H54 (cell line): ENCODE measurements around the gene LSR.
"Not testable (repeated sequence)": the region's sequence is repeated elsewhere in the genome, so short reads cannot be mapped to it uniquely, and the experiment has no call there.

Source experiments
- DNase-seq: peaks from one replicate; pipeline ENCODE4 v3.0.0; 2011; ENCODE audit warnings: low spot score, mixed read lengths; ENCODE audit not compliant: insufficient read length
- FAIRE-seq: peaks from 3 replicates; lab custom pipeline; 2011; peaks lifted over from hg19 to GRCh38; lab: Jason Lieb, UNC
- POLR2A ChIP-seq: IDR thresholded peaks from 2 replicates; pipeline ENCODE4 v1.6.1; 2011; ENCODE audit warnings: low read depth, mild to moderate bottlenecking, low read length

The LSR gene

DNA sequence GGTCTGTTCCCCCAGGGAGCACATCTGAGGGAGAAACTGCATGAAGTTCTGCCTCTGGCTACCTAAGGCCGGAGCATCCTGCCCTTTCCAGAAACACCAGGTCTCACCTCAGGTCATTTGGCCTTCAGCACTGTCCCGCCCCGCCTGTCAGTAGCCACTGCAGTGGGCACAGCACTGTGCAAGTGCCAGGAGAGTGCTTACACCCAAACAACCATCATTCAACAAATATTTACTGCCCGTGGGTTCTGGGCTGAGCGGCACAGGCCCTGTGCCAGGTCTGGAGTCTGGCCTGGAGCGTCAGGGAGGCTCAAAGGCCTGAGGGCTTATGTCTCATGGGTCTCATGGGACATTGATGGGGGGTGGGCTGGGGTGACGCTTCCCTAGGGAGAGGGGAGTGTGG lies 22.7 kb downstream of the LSR start:
- no peak for DNase-seq
- no peak for TF ChIP-seq POLR2A
- FAIRE-seq: no peak

GRCh38 chr19:35272122-35272719 lies 23.4 kb downstream of the LSR start:
- DNase-seq (no peak), FAIRE-seq (no peak)
- TF ChIP-seq POLR2A: no peak

- DNase-seq (no peak), FAIRE-seq (no peak)
- TF ChIP-seq POLR2A: no peak
Measured at GRCh38 chr19:35272954-35273649, 24.3 kb downstream of the LSR start.

GRCh38 chr19:35273686-35274259 lies 25.0 kb downstream of the LSR start:
- no peak for TF ChIP-seq POLR2A
- DNase-seq (no peak), FAIRE-seq (no peak)

- TF ChIP-seq POLR2A: no peak
- FAIRE-seq (no peak), DNase-seq (no peak)
Measured at GRCh38 chr19:35274323-35274722, 25.5 kb downstream of the LSR start.

DNA sequence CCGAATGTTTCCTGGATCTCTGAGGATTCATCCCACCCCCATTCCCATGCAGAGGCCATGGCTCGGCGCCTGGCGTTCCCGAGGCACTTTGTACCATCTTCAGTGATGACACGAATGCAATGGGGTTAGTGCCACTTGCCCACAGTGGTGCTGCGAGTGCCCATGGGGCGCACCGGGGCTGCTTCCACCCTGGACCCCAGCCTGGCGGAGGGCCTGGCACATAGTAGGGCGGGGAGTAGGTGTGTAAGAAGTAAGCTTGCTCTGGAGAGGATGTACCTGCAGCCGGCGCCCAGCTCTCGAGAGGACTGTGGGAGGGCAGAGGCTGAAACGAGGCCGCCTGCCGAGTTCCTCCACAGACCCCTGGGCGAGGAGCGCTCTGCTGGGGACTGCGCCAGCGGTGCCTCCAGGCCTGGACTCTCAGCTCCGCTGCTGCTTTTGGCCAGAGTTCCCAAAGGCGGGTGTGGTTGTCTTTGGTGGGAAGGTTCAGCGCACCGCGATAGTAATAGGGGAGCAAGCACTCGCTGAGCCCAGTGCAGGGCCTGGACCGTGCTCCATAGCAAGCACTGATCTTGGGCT lies 28.0 kb downstream of the LSR start:
- no peak for TF ChIP-seq POLR2A
- DNase-seq (no peak), FAIRE-seq (no peak)

DNA sequence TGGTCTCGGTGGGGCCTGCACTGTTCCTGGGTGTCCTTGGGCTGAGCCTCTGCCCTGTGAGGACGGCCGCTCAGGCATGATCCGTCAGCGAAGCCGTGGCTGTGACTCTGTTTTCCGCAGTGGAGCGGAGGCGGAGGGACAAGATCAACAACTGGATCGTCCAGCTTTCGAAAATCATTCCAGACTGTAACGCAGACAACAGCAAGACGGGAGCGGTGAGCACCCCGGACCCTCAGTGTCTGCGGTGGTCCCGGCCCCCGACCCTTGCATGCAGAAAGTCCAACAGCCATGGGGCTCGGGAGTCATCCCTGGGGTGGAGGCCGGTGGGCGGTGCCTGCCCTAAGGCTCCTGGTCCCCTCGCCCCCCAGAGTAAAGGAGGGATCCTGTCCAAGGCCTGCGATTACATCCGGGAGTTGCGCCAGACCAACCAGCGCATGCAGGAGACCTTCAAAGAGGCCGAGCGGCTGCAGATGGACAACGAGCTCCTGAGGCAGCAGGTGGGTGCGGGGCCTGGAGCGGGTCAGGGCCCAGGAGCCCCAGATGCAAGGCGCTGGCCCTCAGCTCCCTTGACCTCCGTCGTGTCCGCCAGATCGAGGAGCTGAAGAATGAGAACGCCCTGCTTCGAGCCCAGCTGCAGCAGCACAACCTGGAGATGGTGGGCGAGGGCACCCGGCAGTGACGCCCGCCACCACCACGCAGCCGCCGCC lies 29.9 kb downstream of the LSR start:
- DNase-seq (no peak), FAIRE-seq (no peak)
- TF ChIP-seq POLR2A: no peak

GRCh38 chr19:35279374-35279773 lies 30.6 kb downstream of the LSR start:
- FAIRE-seq (no peak), DNase-seq (no peak)
- TF ChIP-seq POLR2A: no peak

GRCh38 chr19:35279985-35280821 lies 31.4 kb downstream of the LSR start:
- FAIRE-seq: no peak
- DNase-seq: no peak
- TF ChIP-seq POLR2A: no peak

DNA sequence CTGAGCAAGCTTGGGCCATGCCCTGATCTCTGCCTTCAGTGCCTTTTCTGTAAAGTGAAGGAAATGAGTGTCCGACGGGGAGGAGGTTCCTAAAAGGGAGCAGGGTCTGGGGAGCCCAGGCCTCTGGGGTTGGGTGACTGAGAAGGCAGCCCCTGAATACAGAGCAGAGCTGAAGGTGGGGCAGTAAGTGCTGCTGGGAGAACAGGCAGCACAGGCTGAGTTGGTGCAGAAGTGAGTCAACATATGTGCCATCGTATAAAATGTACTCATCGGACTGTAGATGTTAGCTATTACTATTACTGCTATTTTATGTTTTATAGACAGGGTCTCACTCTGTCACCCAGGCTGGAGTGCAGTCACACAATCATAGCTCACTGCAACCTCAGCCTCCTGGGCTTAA lies 32.5 kb downstream of the LSR start:
- TF ChIP-seq POLR2A: no peak
- no peak for DNase-seq
- no peak for FAIRE-seq

- FAIRE-seq (no peak), DNase-seq (no peak)
- TF ChIP-seq POLR2A: no peak
Measured at GRCh38 chr19:35284153-35285094, 35.6 kb downstream of the LSR start.

DNA sequence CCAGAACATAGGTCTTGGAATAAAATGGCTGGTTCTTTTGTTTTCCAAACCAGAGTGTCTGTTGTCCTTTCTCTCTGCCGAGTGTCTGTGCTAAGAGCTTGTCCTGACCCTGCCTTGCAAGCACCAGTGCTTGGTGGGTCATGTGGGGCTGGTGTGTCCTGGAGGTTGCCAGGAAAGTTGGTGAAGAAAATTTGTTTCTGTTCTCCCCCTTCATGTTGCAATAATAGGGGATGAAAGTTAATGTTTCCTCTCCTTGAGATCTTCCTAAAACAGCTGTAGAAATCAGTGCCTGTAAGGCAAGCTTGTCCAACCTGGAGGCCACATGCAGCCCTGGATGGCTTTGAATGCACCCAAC lies 36.3 kb downstream of the LSR start:
- TF ChIP-seq POLR2A: no peak
- DNase-seq (no peak), FAIRE-seq (no peak)

DNA sequence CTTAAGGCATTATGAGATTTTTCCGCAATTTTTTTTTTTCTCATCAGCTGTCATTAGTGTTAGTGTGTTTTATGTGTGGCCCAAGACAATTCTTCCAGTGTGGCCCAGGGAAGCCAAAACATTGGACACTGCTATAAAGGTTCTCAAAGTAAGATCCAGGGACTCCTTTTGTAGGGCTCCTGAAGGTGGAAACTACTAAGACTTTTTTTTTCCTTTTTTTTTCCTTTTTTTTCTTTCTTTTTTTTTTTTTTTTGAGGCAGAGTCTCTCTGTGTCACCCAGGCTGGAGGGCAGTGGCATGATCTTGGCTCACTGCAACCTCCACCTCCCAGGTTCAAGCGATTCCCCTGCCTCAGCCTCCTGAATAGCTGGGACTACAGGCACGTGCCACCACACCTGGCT lies 36.7 kb downstream of the LSR start:
- not testable (repeated sequence) for FAIRE-seq, DNase-seq

GRCh38 chr19:35286101-35286500 lies 37.3 kb downstream of the LSR start:
- FAIRE-seq, DNase-seq: not testable (repeated sequence)
